Esophagus muscularis mucosa (tissue), 4 donors: Measurements from ENCODE around the gene ZNF529. TPM values are rescaled to one million over a fixed set of nuclear protein-coding genes. Genes with fewer than 3 reads are reported as not detected.
"Not testable (repeated sequence)": the region's sequence is repeated elsewhere in the genome, so short reads cannot be mapped to it uniquely, and the experiment has no call there.

ENCODE experiments used
- DNase-seq: peaks from one replicate; pipeline ENCODE4 v3.0.0-alpha.2; 2017; ENCODE audit errors: extremely low spot score
- H3K27ac ChIP-seq, 4 donors: fragments of 200-600 bp; sonication (generic); replicated peaks in 1 of 4; 1 replicate in 3 of 4; 2 replicates in 1 of 4; pipeline ENCODE4 v1.5.1; 2016 to 2019; ENCODE audit warnings: mild to moderate bottlenecking in 1 of 4
- H3K27me3 ChIP-seq, 4 donors: fragments of 200-600 bp; sonication (generic); one replicate each; pipeline versions ENCODE4 v1.5.1 to v1.6.0; 2016 to 2019
- H3K36me3 ChIP-seq, 4 donors: fragments of 200-600 bp; sonication (generic); one replicate each; pipeline ENCODE4 v1.5.1; 2016 to 2019
- H3K4me1 ChIP-seq, 4 donors: fragments of 200-600 bp; sonication (generic); one replicate each; pipeline ENCODE4 v1.5.1; 2016 to 2019
- H3K4me3 ChIP-seq, 4 donors: fragments of 200-600 bp; sonication (generic); 1 replicate in 2 of 4; 2 replicates in 2 of 4; pipeline ENCODE4 v1.5.1; 2016 to 2019; ENCODE audit warnings: mild to moderate bottlenecking in 4 of 4, moderate library complexity in 1 of 4
- H3K9me3 ChIP-seq, 4 donors: fragments of 200-600 bp; sonication (generic); 1 replicate in 3 of 4; 2 replicates in 1 of 4; pipeline ENCODE4 v1.5.1; 2016 to 2019
- CTCF ChIP-seq, 3 experiments: fragments of 200-600 bp in 2 of 3; fragments of 450-650 bp in 1 of 3; sonication (generic) in 2 of 3; IDR thresholded peaks; one replicate each; pipeline ENCODE4 v1.5.1; 2017 to 2019; ENCODE audit warnings: antibody characterized with exemption in 3 of 3, mild to moderate bottlenecking in 2 of 3, moderate library complexity in 1 of 3
- EP300 ChIP-seq: sonication (generic); formaldehyde crosslinking; IDR thresholded peaks from one replicate; pipeline ENCODE4 v1.6.1; 2017; ENCODE audit warnings: antibody characterized with exemption
- POLR2A ChIP-seq: fragments of 450-650 bp; IDR thresholded peaks from one replicate; pipeline ENCODE4 v1.6.1; 2017; ENCODE audit warnings: antibody characterized with exemption, moderate library complexity, mild to moderate bottlenecking, low read depth
- POLR2AphosphoS5 ChIP-seq, 2 donors: sonication (generic); formaldehyde crosslinking; IDR thresholded peaks; one replicate each; pipeline ENCODE4 v1.6.1; 2017; ENCODE audit warnings: antibody characterized with exemption in 2 of 2
- WGBS: methylation state at CpG from one replicate; pipeline ENCODE4 v1.1.5; 2018; 5-methylcytosine and 5-hydroxymethylcytosine counted together
- intact Hi-C: fragments of 100-400 bp; cut with DNase I; formaldehyde crosslinking; loops from one replicate; pipeline ENCODE4 v1.15.1; 2023
- total RNA-seq, 4 donors: library from RNA; depleted of rRNA; stranded (reverse); fragments of >200 nt; gene quantifications; one replicate each; pipeline versions ENCODE4 v1.1.0 to v1.2.1, GENCODE V29; 2016

ZNF529 gene
- total RNA-seq, result 10 to 100 TPM; 11.6 to 17.6 (median 12.7) TPM

DNA sequence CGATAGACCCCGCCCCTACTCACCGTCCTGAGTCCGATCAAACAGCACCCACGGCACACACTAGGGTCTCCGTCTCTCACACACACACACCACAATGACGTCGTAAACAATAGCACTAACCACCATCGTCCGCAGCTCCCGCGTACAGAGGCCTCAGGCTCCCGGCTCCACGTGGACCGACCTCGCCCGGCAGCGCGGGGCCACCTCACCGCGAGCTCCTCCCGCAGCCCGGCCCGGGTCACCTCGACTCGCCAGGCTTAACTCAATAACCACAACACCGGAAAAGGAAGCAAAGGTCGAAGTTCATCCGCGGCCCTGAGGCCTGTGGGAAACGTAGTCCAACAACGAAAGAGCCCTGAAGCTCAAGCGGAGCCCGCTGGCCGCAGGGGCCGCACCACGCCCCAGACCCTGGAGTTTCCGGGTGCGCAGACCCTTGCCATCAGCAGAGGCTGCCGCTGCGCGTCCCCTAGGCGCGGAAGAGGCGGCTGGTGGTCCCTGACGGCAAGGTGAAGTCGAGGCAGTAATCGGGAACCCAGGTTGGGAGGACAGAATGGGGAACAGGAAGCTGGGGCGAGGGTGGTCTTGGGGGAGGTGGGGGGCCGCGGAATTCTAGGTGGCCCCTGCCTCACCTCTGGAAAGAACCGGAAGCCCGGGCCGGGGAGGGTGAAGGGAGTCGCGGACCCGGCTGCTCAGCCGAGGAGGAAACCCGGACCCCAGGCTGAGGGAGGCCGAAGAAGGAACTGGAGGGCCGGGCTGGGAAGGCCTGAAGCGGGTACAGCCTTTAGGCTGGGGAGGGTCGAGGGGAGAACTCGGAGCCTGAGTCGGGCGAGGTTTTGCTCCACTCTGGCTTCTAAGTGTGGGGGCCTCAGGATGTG lies at the start of gene ZNF529:
ZNF529 (minus strand) TSS at position 273 of the 875 bp plus-strand sequence. CDS start 946 bp downstream, outside the sequence.
- Histone ChIP-seq H3K36me3 (peaks cover 18 to 52% (median 38%) of the 10 kb centered on the region in 4 donors), H3K9me3 (peaks cover 0 to 6% (median 3%) of the 10 kb centered on the region in 4 donors)
- intact Hi-C loops, result loop anchor here (2.0 to 10.0 kb wide), 2 partner anchors 44 to 92 kb away; partner anchors contain the start of genes ZNF260 and ZNF461

DNA sequence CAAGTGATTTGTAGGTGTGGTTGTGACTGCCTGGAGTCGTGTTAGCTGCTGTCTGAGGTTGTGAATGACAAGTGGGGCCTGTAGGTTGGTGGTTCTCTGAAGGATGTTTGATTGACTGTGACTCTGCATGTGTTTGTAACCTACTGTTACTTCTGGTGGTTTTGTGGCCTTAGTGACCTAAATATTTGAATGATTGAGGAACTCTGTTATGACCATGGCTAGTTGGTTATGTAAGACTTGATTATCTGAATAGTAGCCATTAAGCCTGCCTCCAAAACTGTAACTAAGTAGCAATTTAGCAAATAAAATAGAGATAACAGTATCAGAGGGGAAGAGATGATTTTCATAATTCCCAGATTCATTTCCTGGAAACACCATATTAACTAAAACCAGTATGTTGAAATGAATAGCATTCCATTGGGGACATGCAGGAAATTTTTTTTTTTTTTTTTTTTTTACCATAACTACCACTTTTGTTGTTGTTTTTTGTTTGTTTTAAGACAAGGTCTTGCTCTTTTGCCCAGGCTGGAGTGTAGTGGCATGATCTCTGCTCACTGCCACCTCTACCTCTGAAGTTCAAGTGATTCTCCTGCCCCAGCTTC lies 32.9 kb upstream of the ZNF529 start:
- Histone ChIP-seq H3K27me3 (no peaks in the 10 kb centered on the region), H3K4me3 (peak overlapping the region; percentile 66 to 84 (median 74)), H3K27ac (peak overlapping the region; percentile 80 to 87 (median 83)), H3K4me1 (peaks cover 12 to 25% (median 17%) of the 10 kb centered on the region in 4 donors), H3K9me3 (peaks cover 0 to 8% (median 2%) of the 10 kb centered on the region in 4 donors), H3K36me3 (peaks cover 13 to 33% (median 24%) of the 10 kb centered on the region in 4 donors)
- TF ChIP-seq POLR2A (no peak), CTCF (IDR thresholded peaks at IDR 0.05) (no peak), POLR2AphosphoS5 (IDR thresholded peaks at IDR 0.05) (no peak), EP300 (no peak)
- DNase-seq, result no peak
- 0% methylated on average over 1 of the region's 1 CpG for WGBS
- intact Hi-C loops, result no loop called here

More for the DNA sequence above, at the start of gene ZNF529:
- H3K27me3 ChIP-seq, result no peaks in the 10 kb centered on the region
- peaks cover 15 to 30% (median 22%) of the 10 kb centered on the region in 4 donors for H3K4me1 ChIP-seq
- H3K4me3 ChIP-seq, result peak within 1 kb of the TSS; percentile 75 to 94 (median 82)
- H3K27ac ChIP-seq, result peak within 1 kb of the TSS; percentile 82 to 88 (median 84)
- DNase-seq, result peak; percentile 98
- WGBS, result under 1% methylated on average over 45 of the region's 66 CpGs
- TF ChIP-seq EP300, result no peak
- TF ChIP-seq POLR2A, result peak; percentile 27
- TF ChIP-seq POLR2AphosphoS5 (IDR thresholded peaks at IDR 0.05), result peak; percentile 90 to 95

- intact Hi-C loops, result no loop called here
- 1% methylated on average over 37 of the region's 73 CpGs for WGBS
Observed at GRCh38 chr19:36605101-36605876, 32.2 kb upstream of the ZNF529 start, which contains the start of gene ZNF382. Gene ZNF382, plus strand, starts transcription at chr19:36605313. Its CDS starts 4,602 bp downstream, at chr19:36609915.

DNA sequence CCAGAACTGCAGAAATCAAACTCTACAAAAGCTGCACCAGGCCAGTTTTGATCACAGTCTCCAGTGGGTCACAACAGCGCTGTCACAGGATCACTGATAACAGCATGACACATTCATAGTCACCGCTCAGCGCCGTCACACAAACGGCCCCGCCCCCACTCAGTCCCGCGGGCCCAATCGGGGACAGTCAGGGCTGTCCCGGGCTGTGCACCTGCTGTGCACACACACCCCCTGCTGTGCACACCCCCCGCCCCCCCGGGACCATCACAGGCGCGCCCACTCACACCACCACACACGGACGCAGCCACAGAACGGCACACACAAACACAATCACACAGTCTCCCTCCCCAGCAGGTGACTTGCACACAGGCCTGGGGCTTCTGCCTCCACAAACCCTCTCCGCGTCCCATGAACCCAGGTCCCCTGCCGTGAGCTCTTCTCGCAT lies 31.6 kb upstream of the ZNF529 start:
- H3K27ac ChIP-seq, result peak overlapping the region; percentile 80 to 87 (median 83)

More at GRCh38 chr19:36605101-36605876, 32.2 kb upstream of the ZNF529 start, which contains the start of gene ZNF382:
- TF ChIP-seq POLR2AphosphoS5 (IDR thresholded peaks at IDR 0.05), result peak; percentile 70 to 78
- TF ChIP-seq POLR2A, result no peak
- TF ChIP-seq CTCF (IDR thresholded peaks at IDR 0.05), result peak in 1 of 3 experiments; percentile 6
- no peak for TF ChIP-seq EP300
- Histone ChIP-seq H3K9me3 (peaks cover 0 to 8% (median 0%) of the 10 kb centered on the region in 4 donors), H3K27ac (peak within 1 kb of the TSS; percentile 80 to 87 (median 83)), H3K27me3 (no peaks in the 10 kb centered on the region), H3K4me1 (peaks cover 12 to 25% (median 17%) of the 10 kb centered on the region in 4 donors), H3K4me3 (peak within 1 kb of the TSS; percentile 66 to 84 (median 74)), H3K36me3 (peaks cover 7 to 26% (median 17%) of the 10 kb centered on the region in 4 donors)
- peak; percentile 90 for DNase-seq

GRCh38 chr19:36602681-36603080 lies 29.6 kb upstream of the ZNF529 start:
- DNase-seq, H3K4me3 ChIP-seq, intact Hi-C loops, H3K27me3 ChIP-seq, H3K36me3 ChIP-seq, H3K9me3 ChIP-seq, H3K27ac ChIP-seq: not testable (repeated sequence)
- 95% methylated on average over 10 of the region's 10 CpGs for WGBS
- peaks cover 12 to 25% (median 17%) of the 10 kb centered on the region in 4 donors for H3K4me1 ChIP-seq

More for the DNA sequence above, 31.6 kb upstream of the ZNF529 start:
- TF ChIP-seq EP300 (no peak), POLR2AphosphoS5 (IDR thresholded peaks at IDR 0.05) (no peak), POLR2A (no peak), CTCF (IDR thresholded peaks at IDR 0.05) (no peak)
- Histone ChIP-seq H3K9me3 (peaks cover 0 to 5% (median 0%) of the 10 kb centered on the region in 4 donors), H3K4me1 (peaks cover 12 to 25% (median 17%) of the 10 kb centered on the region in 4 donors), H3K36me3 (peaks cover under 1 to 20% (median 11%) of the 10 kb centered on the region in 4 donors), H3K27me3 (no peaks in the 10 kb centered on the region), H3K4me3 (peak overlapping the region; percentile 66 to 84 (median 74))
- no peak for DNase-seq
- WGBS, result 0% methylated on average over 10 of the region's 21 CpGs
- intact Hi-C loops, result no loop called here
